HG03159 (cell line): ENCODE data around the gene MTG2.

Source experiments
- ATAC-seq: cut with Tn5 transposase; IDR thresholded peaks from one replicate; pipeline ENCODE4 v1.9.1; 2021; ENCODE audit warnings: mild to moderate bottlenecking, moderate library complexity; ENCODE audit not compliant: unreplicated experiment

Gene MTG2

DNA sequence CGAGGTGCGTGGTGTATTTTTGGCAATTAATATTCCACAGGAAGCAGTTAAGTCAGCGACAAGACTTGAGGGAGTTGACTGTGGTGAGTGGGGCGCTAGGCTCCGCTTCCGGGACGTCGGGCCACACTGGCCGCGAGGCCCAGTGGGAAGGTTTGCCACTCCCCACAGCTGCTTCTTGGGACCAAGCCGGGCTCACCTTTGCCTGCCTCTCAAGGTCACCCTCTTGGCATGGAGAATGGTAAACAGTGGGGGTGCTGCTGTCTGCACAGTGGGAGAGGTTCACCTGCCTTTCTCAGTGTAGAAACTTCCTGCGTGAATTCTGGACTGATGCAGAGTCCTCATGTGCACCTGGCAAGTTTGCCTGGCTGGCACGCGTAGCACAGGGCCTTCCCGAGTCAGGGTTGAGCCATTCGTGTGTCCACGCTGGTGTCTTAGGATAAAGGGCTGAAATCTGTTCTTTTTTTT is 61.8 kb downstream of the MTG2 start:
- no peak for ATAC-seq

DNA sequence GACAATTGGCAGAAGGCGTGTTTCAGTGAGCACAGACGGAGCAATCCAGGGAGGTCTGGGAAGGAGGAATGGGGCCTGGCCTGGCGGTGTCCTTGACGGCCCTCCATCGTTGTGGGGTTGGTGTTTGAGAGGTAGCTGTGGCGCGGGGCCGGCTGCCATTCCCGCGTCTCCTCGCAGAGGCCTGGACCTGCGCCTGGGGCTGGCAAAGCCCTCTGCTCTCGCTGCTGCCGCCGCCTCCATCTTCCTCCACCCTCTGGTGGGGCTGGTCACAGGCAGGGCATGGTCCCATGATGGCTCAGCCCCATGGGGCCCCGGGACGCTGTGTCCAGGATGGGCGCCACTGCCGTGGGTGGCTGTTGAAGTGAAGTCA is 63.1 kb downstream of the MTG2 start:
- ATAC-seq, result no peak

DNA sequence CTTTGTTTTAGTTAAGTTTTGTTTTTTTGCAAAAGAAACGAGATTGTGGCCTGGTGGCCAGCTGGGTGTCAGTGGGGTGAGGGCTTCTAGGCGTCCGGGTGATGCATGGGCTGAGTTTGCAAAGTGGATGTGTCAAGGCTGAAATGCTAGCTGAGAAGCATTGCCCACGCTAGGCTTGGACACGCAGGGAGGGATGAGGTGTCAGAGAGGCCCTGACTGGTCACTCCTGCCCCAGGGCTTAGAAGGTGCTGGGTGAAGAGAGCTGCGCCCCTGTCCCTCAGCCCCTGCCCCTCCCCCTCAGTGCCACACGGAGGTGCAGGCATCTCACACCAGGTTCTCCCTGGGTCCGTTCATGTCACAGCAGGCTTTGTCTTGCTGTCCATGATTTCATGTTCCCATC is 63.6 kb downstream of the MTG2 start:
- ATAC-seq, result no peak

DNA sequence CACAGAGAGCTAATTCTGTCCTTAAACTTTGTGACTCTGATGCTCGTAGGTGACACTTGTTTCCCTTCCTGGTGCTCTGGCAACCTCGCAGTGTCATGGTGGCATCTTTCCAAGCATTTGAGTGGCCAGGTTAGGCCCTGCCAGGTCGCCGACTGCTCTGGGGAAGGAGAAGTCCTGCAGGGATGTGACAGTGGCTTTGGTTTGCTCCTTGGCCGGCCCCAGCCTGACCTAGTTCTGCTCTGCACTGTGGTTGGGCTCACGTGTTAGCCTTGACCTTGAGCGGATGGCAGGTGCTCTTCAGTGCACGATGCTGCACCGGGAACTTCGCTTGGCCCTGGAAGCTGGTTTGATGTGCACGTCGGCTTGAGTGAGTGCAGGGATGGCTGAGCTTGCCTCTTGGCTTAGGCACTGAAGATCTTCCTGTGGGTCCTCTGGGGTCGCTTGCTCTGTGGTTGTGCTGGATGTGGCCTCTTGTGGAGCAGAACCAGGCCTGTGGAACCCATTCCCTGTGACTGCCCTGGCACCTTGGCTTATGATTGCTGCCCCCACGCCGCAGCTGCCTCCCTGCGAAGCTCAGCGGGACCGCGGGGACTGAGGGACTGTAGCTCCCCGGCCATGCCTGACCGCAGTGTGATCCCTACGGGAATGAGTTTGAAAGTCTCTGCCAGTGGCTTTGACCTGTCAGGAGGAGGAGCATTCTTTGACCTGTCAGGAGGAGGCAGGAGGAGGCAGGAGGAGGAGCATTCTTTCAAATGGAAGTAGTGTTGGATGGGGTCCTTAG is 64.2 kb downstream of the MTG2 start:
- no peak for ATAC-seq

DNA sequence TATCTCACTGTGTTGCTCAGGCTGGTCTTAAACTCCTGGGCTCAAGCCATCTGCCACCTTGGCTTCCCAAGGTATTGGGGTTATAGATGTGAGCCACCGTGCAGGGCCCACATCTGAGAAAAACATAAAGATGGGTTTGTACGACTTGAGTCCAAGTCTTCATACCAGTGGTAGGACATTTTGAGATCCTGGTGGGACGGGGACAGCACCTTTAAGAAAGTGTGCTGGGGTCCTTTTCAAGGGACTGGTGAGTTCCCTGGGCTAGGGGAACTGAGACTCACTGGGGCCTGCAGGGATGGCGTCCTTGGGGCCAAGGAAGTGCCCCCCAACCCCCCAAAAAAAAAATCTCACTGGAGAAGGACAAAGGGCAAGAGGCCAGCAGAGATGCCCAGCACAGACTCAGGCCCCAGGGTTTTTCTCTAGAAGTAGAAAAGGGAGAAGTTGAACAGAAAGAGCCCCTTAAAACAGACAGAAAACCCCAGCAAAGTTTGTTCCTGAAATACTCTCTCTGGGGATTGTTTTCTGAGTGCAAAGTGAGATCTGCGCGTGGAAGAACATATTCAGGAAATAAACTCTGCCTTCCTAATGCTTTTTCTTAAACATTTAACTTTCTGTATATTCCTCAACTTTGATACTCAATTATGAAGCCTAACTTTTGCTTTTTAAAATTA is 66.2 kb downstream of the MTG2 start:
- ATAC-seq, result no peak

- ATAC-seq, result no peak
Observed at GRCh38 chr20:62252342-62252966, 69.6 kb downstream of the MTG2 start.
